ENCODE measurements around the gene B3GALT2.
"Not testable (repeated sequence)": the region's sequence is repeated elsewhere in the genome, so short reads cannot be mapped to it uniquely, and the experiment has no call there.

Gene B3GALT2, protein sequence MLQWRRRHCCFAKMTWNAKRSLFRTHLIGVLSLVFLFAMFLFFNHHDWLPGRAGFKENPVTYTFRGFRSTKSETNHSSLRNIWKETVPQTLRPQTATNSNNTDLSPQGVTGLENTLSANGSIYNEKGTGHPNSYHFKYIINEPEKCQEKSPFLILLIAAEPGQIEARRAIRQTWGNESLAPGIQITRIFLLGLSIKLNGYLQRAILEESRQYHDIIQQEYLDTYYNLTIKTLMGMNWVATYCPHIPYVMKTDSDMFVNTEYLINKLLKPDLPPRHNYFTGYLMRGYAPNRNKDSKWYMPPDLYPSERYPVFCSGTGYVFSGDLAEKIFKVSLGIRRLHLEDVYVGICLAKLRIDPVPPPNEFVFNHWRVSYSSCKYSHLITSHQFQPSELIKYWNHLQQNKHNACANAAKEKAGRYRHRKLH

DNA sequence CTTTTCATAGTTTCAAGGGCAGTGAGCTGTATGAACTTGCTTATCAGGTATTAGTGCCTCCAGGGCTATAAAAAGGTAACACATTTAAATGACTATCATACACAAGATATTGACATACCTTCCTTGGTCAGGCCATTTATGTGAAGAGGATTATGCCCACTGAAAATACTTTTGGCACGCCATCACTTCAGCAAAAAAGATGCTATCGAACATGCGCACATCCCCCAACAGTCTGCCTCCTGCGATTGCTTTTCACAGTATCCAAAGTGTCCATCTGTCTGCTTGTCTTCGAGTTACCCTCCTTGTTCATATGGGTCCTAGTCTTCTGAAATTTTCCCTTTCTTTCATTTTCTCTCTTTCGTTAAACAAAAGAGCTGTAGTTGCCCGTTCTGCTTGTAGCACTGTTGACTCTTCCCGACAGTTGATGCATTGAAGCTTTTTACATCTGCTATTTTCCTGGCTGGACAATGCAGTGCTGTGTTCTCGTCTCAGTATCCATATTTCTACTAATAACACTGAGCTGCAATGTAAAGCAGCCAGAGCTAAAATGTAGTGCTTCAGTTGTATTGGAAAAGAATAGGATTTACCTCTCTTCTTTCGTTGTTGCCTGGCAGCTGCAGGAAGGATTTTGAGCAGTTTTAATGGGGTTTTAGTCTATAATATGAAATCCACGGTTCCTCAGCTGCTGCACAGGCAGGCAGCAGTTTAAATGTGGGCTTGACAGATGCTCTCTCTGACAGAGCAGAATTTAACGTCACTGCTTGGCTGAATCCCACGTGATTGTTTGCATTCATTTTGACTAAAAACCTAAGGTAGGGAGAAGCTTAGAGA is at the start of gene B3GALT2:
Gene B3GALT2, minus strand, starts transcription at position 713 of the 831 bp plus-strand sequence. CDS start 5,051 bp downstream, outside the sequence.
- Histone ChIP-seq H3K27ac (peak within 1 kb of the TSS; percentile 17), H2AFZ (no peak within 1 kb of the TSS), H3K9me3 (ENCODE audit: control insufficient read depth, low read length) (no peaks in the 10 kb centered on the region), H3K9ac (no peak within 1 kb of the TSS), H3K4me2 (ENCODE audit: low read length) (peak within 1 kb of the TSS; percentile 8), H3K27me3 (ENCODE audit: control insufficient read depth, insufficient read depth, low read length) (no peaks in the 10 kb centered on the region), H3K4me3 (ENCODE audit: low read depth, low read length) (no peak within 1 kb of the TSS), H3K36me3 (ENCODE audit: control insufficient read depth, insufficient read depth, low read length) (no peaks in the 10 kb centered on the region), H3K4me1 (no peaks in the 10 kb centered on the region), H3K79me2 (peaks cover 3% of the 10 kb centered on the region)
- TF ChIP-seq, protein P1, sequence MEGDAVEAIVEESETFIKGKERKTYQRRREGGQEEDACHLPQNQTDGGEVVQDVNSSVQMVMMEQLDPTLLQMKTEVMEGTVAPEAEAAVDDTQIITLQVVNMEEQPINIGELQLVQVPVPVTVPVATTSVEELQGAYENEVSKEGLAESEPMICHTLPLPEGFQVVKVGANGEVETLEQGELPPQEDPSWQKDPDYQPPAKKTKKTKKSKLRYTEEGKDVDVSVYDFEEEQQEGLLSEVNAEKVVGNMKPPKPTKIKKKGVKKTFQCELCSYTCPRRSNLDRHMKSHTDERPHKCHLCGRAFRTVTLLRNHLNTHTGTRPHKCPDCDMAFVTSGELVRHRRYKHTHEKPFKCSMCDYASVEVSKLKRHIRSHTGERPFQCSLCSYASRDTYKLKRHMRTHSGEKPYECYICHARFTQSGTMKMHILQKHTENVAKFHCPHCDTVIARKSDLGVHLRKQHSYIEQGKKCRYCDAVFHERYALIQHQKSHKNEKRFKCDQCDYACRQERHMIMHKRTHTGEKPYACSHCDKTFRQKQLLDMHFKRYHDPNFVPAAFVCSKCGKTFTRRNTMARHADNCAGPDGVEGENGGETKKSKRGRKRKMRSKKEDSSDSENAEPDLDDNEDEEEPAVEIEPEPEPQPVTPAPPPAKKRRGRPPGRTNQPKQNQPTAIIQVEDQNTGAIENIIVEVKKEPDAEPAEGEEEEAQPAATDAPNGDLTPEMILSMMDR (IDR thresholded peaks at IDR 0.05) = no peak

DNA sequence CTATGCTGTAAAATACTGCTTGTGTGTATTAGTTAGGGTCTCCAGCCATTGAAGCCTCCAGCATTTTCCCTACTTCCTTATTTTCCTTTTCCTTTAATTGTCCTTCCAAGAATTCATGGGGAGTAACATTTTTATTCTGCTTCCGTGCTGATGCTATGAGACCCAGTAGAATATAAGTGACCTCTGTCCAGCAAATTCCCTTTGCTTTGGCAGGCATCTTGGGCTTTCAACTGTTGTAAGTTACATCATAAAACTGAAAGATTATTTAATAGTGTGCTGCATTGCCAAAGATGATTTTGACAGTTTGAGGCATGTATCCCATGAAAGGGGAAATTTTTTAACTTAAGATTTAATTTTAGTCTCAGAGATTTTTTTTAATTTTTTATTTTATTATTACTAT is 48.1 kb upstream of the B3GALT2 start:
- Histone ChIP-seq H3K4me3 (ENCODE audit: low read depth, low read length) (no peak overlapping the region), H3K36me3 (ENCODE audit: control insufficient read depth, insufficient read depth, low read length) (no peaks in the 10 kb centered on the region), H3K79me2 (no peaks in the 10 kb centered on the region), H3K4me2 (ENCODE audit: low read length) (no peak overlapping the region), H3K27me3 (ENCODE audit: control insufficient read depth, insufficient read depth, low read length) (no peaks in the 10 kb centered on the region), H3K27ac (no peak overlapping the region), H3K9me3 (ENCODE audit: control insufficient read depth, low read length) (no peaks in the 10 kb centered on the region), H2AFZ (no peak overlapping the region), H3K4me1 (no peaks in the 10 kb centered on the region), H3K9ac (no peak overlapping the region)
- TF ChIP-seq, protein P1 (IDR thresholded peaks at IDR 0.05) = no peak

DNA sequence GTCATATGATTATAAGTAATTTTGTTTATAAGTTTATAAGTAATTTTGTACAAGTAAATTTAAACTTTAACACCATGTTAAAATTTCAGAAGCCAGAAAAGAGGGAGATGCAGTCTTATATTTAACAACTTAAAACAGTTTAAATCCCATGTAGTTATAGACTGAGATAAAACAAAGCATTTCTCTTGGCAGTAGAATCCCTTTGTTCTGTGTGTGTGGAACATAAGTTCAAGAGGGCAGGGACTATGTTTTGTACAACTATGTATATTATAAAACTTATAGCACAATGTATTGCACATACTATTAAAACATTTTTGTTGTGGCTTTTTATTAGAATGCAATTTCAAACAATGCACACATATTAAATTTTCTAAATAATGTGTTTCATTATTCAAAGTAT is 44.7 kb upstream of the B3GALT2 start:
- not testable (repeated sequence) for H3K4me1 ChIP-seq; H3K36me3 ChIP-seq (ENCODE audit: control insufficient read depth, insufficient read depth, low read length); H3K4me3 ChIP-seq (ENCODE audit: low read depth, low read length); H2AFZ ChIP-seq; H3K4me2 ChIP-seq (ENCODE audit: low read length); H3K9ac ChIP-seq; H3K27ac ChIP-seq; H3K27me3 ChIP-seq (ENCODE audit: control insufficient read depth, insufficient read depth, low read length); H3K79me2 ChIP-seq; H3K9me3 ChIP-seq (ENCODE audit: control insufficient read depth, low read length)

DNA sequence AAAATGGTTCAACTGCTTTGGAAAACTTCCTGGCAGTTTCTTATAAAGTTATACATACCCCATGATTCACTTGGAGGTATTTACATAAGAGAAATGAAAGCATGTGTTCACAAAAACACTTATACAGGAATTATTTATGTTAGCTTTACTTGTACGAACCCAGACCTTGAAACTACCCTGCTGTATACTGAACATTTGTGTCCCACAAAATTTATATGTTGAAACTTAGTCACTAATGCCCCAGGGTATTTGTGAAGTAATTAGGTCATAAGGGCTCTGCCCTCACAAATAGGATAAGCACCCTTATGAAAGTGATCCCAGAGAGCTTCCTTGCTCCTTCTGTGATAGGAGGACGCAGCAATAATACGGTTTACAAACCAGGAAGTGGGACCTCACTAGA is 42.7 kb upstream of the B3GALT2 start:
- Histone ChIP-seq H3K9ac (no peak overlapping the region), H3K79me2 (peaks cover 4% of the 10 kb centered on the region), H3K4me1 (no peaks in the 10 kb centered on the region), H3K4me2 (ENCODE audit: low read length) (no peak overlapping the region), H3K27ac (no peak overlapping the region), H2AFZ (no peak overlapping the region), H3K36me3 (ENCODE audit: control insufficient read depth, insufficient read depth, low read length) (no peaks in the 10 kb centered on the region), H3K27me3 (ENCODE audit: control insufficient read depth, insufficient read depth, low read length) (no peaks in the 10 kb centered on the region), H3K9me3 (ENCODE audit: control insufficient read depth, low read length) (no peaks in the 10 kb centered on the region), H3K4me3 (ENCODE audit: low read depth, low read length) (no peak overlapping the region)
- TF ChIP-seq, protein P1 (IDR thresholded peaks at IDR 0.05) = no peak

DNA sequence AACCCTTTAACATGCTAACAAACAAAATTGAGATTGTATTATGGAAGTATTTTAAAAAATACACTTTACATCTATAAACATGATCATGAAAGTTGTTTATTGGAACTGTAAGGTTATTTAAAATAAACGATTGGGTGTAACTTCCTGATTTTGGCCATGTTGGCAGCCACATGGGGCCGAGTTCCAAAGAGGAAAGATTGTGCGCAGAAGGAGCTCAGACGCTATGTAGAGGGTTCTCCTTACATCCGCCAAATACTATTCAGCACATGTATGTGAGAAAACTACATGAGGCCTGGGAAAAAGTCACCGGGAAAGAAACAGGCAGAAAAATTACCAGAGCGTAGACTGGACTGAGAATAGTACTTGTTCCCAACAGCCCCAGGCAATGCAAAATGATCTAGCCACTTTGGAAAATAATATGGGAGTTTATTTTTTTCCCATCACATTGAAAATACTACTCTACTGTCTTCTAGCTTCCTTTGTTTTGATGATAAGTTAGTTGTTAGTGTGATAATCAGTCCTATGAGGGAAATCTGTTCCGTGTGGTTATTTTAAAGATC is 35.7 kb upstream of the B3GALT2 start:
- Histone ChIP-seq H3K36me3 (ENCODE audit: control insufficient read depth, insufficient read depth, low read length) (no peaks in the 10 kb centered on the region), H3K9ac (no peak overlapping the region), H3K4me1 (no peaks in the 10 kb centered on the region), H3K4me2 (ENCODE audit: low read length) (no peak overlapping the region), H3K27me3 (ENCODE audit: control insufficient read depth, insufficient read depth, low read length) (no peaks in the 10 kb centered on the region), H2AFZ (no peak overlapping the region), H3K4me3 (ENCODE audit: low read depth, low read length) (no peak overlapping the region), H3K9me3 (ENCODE audit: control insufficient read depth, low read length) (no peaks in the 10 kb centered on the region), H3K27ac (no peak overlapping the region), H3K79me2 (peaks cover 4% of the 10 kb centered on the region)
- TF ChIP-seq, protein P1 (IDR thresholded peaks at IDR 0.05) = no peak
